Activated CD4-positive, alpha-beta T cell treated with anti-CD3 and anti-CD28 coated beads for 48 hours (primary cell): ENCODE results near the gene NXPH1.
A peak's percentile ranks its signal among the peaks of the same experiment; 100 is the strongest.

ENCODE experiments used
- DNase-seq: peaks from one replicate; pipeline ENCODE4 v3.0.0-alpha.2; 2020

Gene NXPH1

GRCh38 chr7:8437606-8438005 lies 4.2 kb downstream of the NXPH1 start:
- DNase-seq = no peak

GRCh38 chr7:8440670-8441069 lies 7.3 kb downstream of the NXPH1 start:
- DNase-seq = no peak

GRCh38 chr7:8441106-8441965 lies 7.9 kb downstream of the NXPH1 start:
- DNase-seq = no peak

GRCh38 chr7:8442051-8442813 lies 8.8 kb downstream of the NXPH1 start:
- no peak for DNase-seq

GRCh38 chr7:8442814-8443304 lies 9.4 kb downstream of the NXPH1 start:
- DNase-seq = peak; percentile 78

GRCh38 chr7:8443576-8444467 lies 10.4 kb downstream of the NXPH1 start:
- DNase-seq = peak; percentile 16

- DNase-seq = no peak
These were observed 11.0 kb downstream of the NXPH1 start for GRCh38 chr7:8444468-8444769.

GRCh38 chr7:8453535-8453934 lies 20.1 kb downstream of the NXPH1 start:
- no peak for DNase-seq

- DNase-seq = no peak
These were observed 22.0 kb downstream of the NXPH1 start for GRCh38 chr7:8455426-8455825.

GRCh38 chr7:8462309-8462708 lies 28.9 kb downstream of the NXPH1 start:
- no peak for DNase-seq

- no peak for DNase-seq
These were observed 31.9 kb downstream of the NXPH1 start for GRCh38 chr7:8465338-8465737.

GRCh38 chr7:8480527-8480926 lies 47.1 kb downstream of the NXPH1 start:
- DNase-seq = no peak

GRCh38 chr7:8481096-8481495 lies 47.7 kb downstream of the NXPH1 start:
- DNase-seq = no peak

- no peak for DNase-seq
These were observed 48.5 kb downstream of the NXPH1 start for GRCh38 chr7:8481752-8482446.

GRCh38 chr7:8490391-8491045 lies 57.1 kb downstream of the NXPH1 start:
- no peak for DNase-seq

GRCh38 chr7:8491106-8491505 lies 57.7 kb downstream of the NXPH1 start:
- DNase-seq = no peak

- no peak for DNase-seq
These were observed 58.4 kb downstream of the NXPH1 start for GRCh38 chr7:8491544-8492489.

GRCh38 chr7:8499128-8499527 lies 65.7 kb downstream of the NXPH1 start:
- DNase-seq = no peak

GRCh38 chr7:8500286-8500685 lies 66.9 kb downstream of the NXPH1 start:
- no peak for DNase-seq

GRCh38 chr7:8507566-8507965 lies 74.2 kb downstream of the NXPH1 start:
- no peak for DNase-seq

GRCh38 chr7:8509621-8510020 lies 76.2 kb downstream of the NXPH1 start:
- DNase-seq = no peak
